ENCODE measurements around the gene PKDCC. TPM values are rescaled to one million over a fixed set of nuclear protein-coding genes. Genes with fewer than 3 reads are reported as not detected.

Gene PKDCC
- total RNA-seq, 2 donors from 2014 or later, result 25.7 to 93.9 TPM

- H3K27me3 ChIP-seq, result no peaks in the 10 kb centered on the region
- DNase-seq, result no peak
- H3K4me1 ChIP-seq, result peaks cover 18% of the 10 kb centered on the region
- H3K27ac ChIP-seq, result no peak overlapping the region
- H3K4me3 ChIP-seq, result no peak overlapping the region
- ATAC-seq, result no peak
- 85 to 88% methylated on average over 1 of the region's 1 CpG for WGBS, 2 donors
- H3K36me3 ChIP-seq (replicated peaks in 1 of 2; ENCODE audit: insufficient read depth in 1 of 2, low read depth in 2 of 2), result no peaks in the 10 kb centered on the region
- TF ChIP-seq POLR2A (IDR thresholded peaks at IDR 0.05) (no peak), CTCF (IDR thresholded peaks at IDR 0.05) (no peak)
- intact Hi-C loops (cut with DNase I), result no loop called here
- no peaks in the 10 kb centered on the region for H3K9me3 ChIP-seq
Measured at GRCh38 chr2:42044939-42045338, 2.9 kb upstream of the PKDCC start.

GRCh38 chr2:42045352-42045751, 2.5 kb upstream of the PKDCC start:
- H3K27me3 ChIP-seq, result no peaks in the 10 kb centered on the region
- H3K4me1 ChIP-seq, result peaks cover 18% of the 10 kb centered on the region
- no peak overlapping the region for H3K27ac ChIP-seq
- no peaks in the 10 kb centered on the region for H3K9me3 ChIP-seq
- DNase-seq (no peak), ATAC-seq (no peak)
- WGBS, 2 donors, result 87% methylated on average over 3 of the region's 3 CpGs
- no peaks in the 10 kb centered on the region for H3K36me3 ChIP-seq (replicated peaks in 1 of 2; ENCODE audit: insufficient read depth in 1 of 2, low read depth in 2 of 2)
- TF ChIP-seq POLR2A (IDR thresholded peaks at IDR 0.05) (no peak), CTCF (IDR thresholded peaks at IDR 0.05) (no peak)
- no peak overlapping the region for H3K4me3 ChIP-seq
- intact Hi-C loops (cut with DNase I), result no loop called here

GRCh38 chr2:42045848-42046748, 1.7 kb upstream of the PKDCC start:
- Histone ChIP-seq H3K27ac (peak overlapping the region in 1 of 4 donors; percentile 62), H3K36me3 (replicated peaks in 1 of 2; ENCODE audit: insufficient read depth in 1 of 2, low read depth in 2 of 2) (no peaks in the 10 kb centered on the region), H3K4me3 (no peak overlapping the region), H3K4me1 (peaks cover 26% of the 10 kb centered on the region), H3K9me3 (no peaks in the 10 kb centered on the region), H3K27me3 (no peaks in the 10 kb centered on the region)
- 67 to 74% methylated on average over 8 to 12 of the region's 12 CpGs for whole genome bisulfite sequencing, 2 donors
- TF ChIP-seq POLR2A (IDR thresholded peaks at IDR 0.05), result peak in 1 of 3 donors; percentile 16
- TF ChIP-seq CTCF (IDR thresholded peaks at IDR 0.05), result no peak
- no peak for ATAC-seq
- intact Hi-C loops (cut with DNase I), result no loop called here
- peak in 2 of 4 donors; percentile 22 to 30 for DNase-seq

GRCh38 chr2:42046819-42047487, 868 bp upstream of the PKDCC start:
- Histone ChIP-seq H3K27me3 (no peaks in the 10 kb centered on the region), H3K36me3 (replicated peaks in 1 of 2; ENCODE audit: insufficient read depth in 1 of 2, low read depth in 2 of 2) (no peaks in the 10 kb centered on the region), H3K4me1 (peaks cover 34% of the 10 kb centered on the region), H3K4me3 (peak overlapping the region in 1 of 2 donors; percentile 39), H3K27ac (peak overlapping the region in 3 of 4 donors; percentile 29 to 62 (median 56)), H3K9me3 (no peaks in the 10 kb centered on the region)
- peak in 1 of 3 donors; percentile 7 for TF ChIP-seq POLR2A (IDR thresholded peaks at IDR 0.05)
- no peak for TF ChIP-seq CTCF (IDR thresholded peaks at IDR 0.05)
- no peak for ATAC-seq
- peak in 1 of 4 donors; percentile 20 for DNase-seq
- 16 to 23% methylated on average over 34 to 36 of the region's 39 CpGs for WGBS, 2 donors
- intact Hi-C loops (cut with DNase I), result no loop called here

Data from body of pancreas (tissue), 4 donors.